Esophagus muscularis mucosa (tissue), 3 donors: ENCODE results near the gene GDPGP1.

Experiments used
- CTCF ChIP-seq, 3 experiments: fragments of 200-600 bp in 2 of 3; fragments of 450-650 bp in 1 of 3; sonication (generic) in 2 of 3; IDR thresholded peaks; one replicate each; pipeline ENCODE4 v1.5.1; 2017 to 2019; ENCODE audit warnings: antibody characterized with exemption in 3 of 3, mild to moderate bottlenecking in 2 of 3, moderate library complexity in 1 of 3
- POLR2A ChIP-seq: fragments of 450-650 bp; IDR thresholded peaks from one replicate; pipeline ENCODE4 v1.6.1; 2017; ENCODE audit warnings: antibody characterized with exemption, moderate library complexity, mild to moderate bottlenecking, low read depth

- TF ChIP-seq CTCF (IDR thresholded peaks at IDR 0.05) = peak; percentile 41 to 65 (median 55)
- no peak for TF ChIP-seq POLR2A
Observed at GRCh38 chr15:90232941-90233386, 1.0 kb upstream of the GDPGP1 start.
